ENCODE data around the gene CLK1. TPM values are rescaled to one million over a fixed set of nuclear protein-coding genes. Genes with fewer than 3 reads are reported as not detected.

The CLK1 gene
- total RNA-seq, 1 donor from 2014 or later = 96.1 TPM

DNA sequence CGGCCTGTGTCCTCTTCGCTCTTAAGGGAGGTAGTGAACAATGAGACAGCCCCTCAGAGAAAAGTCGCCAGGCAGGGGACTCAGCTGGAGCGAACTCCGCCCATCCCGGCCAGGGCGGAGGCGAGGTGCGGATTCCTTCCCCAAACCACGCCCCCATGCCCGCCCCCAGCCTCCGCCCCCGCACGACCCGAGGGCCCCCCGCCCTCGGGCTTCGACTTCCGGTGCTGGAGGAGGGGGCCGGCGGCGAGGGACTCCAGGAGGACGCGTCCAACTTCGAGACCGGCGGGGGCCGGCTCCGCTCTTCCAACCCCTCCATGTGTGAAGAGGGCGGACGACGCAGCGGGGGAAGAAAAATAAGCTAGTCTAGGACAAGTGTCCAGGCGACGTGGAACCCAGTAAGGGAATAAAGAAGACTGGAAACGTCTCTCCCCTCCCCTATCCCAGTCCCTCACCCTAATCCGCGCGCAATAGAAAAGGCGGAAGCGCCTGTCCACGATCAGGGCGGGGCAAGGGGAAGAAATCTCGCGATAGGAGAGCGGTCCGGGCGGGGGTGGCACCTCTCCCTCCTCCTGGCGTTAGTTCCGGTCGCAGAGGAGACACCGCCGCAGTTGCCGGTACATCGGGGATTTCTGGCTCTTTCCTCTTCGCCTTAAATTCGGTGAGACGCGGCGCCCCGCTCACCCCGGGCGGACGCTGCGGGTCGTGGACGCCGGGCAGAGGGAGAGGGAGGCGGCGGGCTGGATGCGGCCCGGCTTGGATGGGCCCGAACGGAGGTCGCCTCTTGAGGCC, 52.9 kb downstream of the CLK1 start, which contains the start of gene BZW1:
Gene BZW1, plus strand, starts transcription at position 578 of the 789 bp plus-strand sequence. CDS start 1,308 bp downstream, outside the sequence.
- TF ChIP-seq, protein P1, sequence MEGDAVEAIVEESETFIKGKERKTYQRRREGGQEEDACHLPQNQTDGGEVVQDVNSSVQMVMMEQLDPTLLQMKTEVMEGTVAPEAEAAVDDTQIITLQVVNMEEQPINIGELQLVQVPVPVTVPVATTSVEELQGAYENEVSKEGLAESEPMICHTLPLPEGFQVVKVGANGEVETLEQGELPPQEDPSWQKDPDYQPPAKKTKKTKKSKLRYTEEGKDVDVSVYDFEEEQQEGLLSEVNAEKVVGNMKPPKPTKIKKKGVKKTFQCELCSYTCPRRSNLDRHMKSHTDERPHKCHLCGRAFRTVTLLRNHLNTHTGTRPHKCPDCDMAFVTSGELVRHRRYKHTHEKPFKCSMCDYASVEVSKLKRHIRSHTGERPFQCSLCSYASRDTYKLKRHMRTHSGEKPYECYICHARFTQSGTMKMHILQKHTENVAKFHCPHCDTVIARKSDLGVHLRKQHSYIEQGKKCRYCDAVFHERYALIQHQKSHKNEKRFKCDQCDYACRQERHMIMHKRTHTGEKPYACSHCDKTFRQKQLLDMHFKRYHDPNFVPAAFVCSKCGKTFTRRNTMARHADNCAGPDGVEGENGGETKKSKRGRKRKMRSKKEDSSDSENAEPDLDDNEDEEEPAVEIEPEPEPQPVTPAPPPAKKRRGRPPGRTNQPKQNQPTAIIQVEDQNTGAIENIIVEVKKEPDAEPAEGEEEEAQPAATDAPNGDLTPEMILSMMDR (IDR thresholded peaks at IDR 0.05; ENCODE audit: insufficient read depth, low read length, severe bottlenecking) = no peak
- DNase-seq (ENCODE audit: low read depth) = peak; percentile 84
- Histone ChIP-seq H3K27me3 (ENCODE audit: control insufficient read depth, insufficient read depth, low read length) (no peaks in the 10 kb centered on the region), H3K4me3 (ENCODE audit: low read depth, low read length) (peak within 1 kb of the TSS; percentile 84), H3K36me3 (ENCODE audit: control insufficient read depth, insufficient read depth, low read length) (peaks cover 9% of the 10 kb centered on the region)
- FAIRE-seq = no peak

GRCh38 chr2:200810998-200811332, 53.5 kb downstream of the CLK1 start:
- FAIRE-seq (no peak), DNase-seq (ENCODE audit: low read depth) (no peak)
- no peaks in the 10 kb centered on the region for H3K27me3 ChIP-seq (ENCODE audit: control insufficient read depth, insufficient read depth, low read length)
- TF ChIP-seq, protein P1 (IDR thresholded peaks at IDR 0.05; ENCODE audit: insufficient read depth, low read length, severe bottlenecking) = no peak
- peak overlapping the region; percentile 84 for H3K4me3 ChIP-seq (ENCODE audit: low read depth, low read length)
- peaks cover 6% of the 10 kb centered on the region for H3K36me3 ChIP-seq (ENCODE audit: control insufficient read depth, insufficient read depth, low read length)

DNA sequence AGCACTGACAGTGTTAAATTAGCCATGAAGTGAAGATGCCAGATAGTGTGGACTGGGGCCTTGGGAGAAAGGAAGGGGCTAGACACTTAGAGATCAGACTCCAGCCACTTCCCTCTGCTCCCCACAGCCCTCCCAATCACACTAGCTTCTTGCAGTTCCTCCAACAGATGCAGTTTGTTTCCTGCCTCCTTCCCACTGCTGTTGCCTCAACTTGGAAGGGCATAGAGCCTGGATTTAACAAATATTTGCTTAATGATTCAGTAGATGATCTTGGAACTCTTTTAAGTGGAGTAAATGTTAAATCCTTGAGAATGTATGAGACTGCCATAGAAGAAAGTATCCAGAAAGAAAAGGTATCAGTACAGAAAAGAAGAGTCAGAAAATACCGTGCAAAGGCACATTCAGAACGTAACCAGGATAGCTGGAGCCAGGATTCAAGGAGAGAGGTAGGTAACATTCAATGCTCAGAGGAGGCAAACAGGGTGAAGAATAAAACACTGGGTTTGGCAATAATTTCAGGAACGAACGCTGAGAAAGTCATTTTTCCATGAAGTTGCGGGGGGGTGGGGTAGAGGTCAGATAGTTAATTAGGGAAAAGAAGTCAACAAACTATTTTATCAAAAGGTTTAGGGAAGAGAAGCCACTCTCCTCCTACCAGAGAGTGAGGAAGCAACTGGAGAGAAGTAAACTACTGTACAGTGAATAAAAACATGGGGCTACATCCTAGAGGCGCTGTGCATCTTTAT, 54.0 kb downstream of the CLK1 start:
- DNase-seq (ENCODE audit: low read depth) (peak; percentile 82), FAIRE-seq (no peak)
- TF ChIP-seq, protein P1 (IDR thresholded peaks at IDR 0.05; ENCODE audit: insufficient read depth, low read length, severe bottlenecking) = no peak
- Histone ChIP-seq H3K4me3 (ENCODE audit: low read depth, low read length) (peak overlapping the region; percentile 84), H3K36me3 (ENCODE audit: control insufficient read depth, insufficient read depth, low read length) (peaks cover 6% of the 10 kb centered on the region), H3K27me3 (ENCODE audit: control insufficient read depth, insufficient read depth, low read length) (no peaks in the 10 kb centered on the region)

DNA sequence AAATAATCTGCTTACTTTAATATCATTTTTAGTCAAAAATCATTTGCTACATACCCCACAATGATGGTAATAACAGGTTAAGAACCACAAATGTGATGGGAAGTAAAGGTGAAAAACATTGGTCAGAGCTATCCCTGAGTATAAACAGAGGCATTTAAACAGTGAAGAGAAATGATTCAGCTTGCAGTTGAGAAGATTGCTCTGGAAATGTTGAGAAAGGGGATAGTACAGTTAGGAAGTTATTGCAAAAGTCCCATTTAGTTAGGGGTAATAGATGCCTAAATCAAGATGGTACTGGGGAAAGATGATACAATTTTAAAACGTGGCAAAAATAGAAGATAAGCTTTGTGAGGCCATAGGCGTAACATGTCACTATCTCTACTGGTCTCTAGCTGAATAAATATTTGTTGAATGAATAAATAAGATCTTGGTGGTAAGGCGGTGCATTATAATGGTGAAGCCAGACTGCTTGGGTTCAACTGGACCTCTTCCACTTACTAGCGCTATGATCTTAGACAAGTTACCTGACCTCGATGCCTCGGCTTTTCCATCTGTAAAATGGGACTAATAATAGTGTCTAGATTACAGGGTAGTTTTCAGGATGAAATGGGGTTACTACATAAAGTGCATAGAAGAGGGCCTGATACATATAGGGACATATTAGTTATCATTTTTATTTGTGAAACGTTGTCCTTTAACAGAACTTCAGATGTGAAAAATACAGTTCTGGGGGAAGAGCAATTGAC, 54.8 kb downstream of the CLK1 start:
- H3K36me3 ChIP-seq (ENCODE audit: control insufficient read depth, insufficient read depth, low read length) = peaks cover 5% of the 10 kb centered on the region
- no peaks in the 10 kb centered on the region for H3K27me3 ChIP-seq (ENCODE audit: control insufficient read depth, insufficient read depth, low read length)
- TF ChIP-seq, protein P1 (IDR thresholded peaks at IDR 0.05; ENCODE audit: insufficient read depth, low read length, severe bottlenecking) = no peak
- no peak overlapping the region for H3K4me3 ChIP-seq (ENCODE audit: low read depth, low read length)
- FAIRE-seq (no peak), DNase-seq (ENCODE audit: low read depth) (no peak)

Other genes starting within 250 kb of the CLK1 start
- gene BZW1, start 52.7 kb downstream of the CLK1 start, total RNA-seq = 546 and 792 TPM in 2 replicates
- gene PPIL3, start 24.4 kb upstream of the CLK1 start, total RNA-seq = 34.5 and 50.3 TPM in 2 replicates
- gene NIF3L1, start 24.7 kb upstream of the CLK1 start, total RNA-seq = 21.5 and 24.2 TPM in 2 replicates
- 14.5 and 16.3 TPM in 2 replicates for gene ORC2, start 99.0 kb upstream of the CLK1 start, total RNA-seq
- gene HYCC2, start 207.0 kb upstream of the CLK1 start, total RNA-seq = 8.4 and 13.2 TPM in 2 replicates
- gene NDUFB3, start 207.3 kb upstream of the CLK1 start, total RNA-seq = 38.7 and 72.1 TPM in 2 replicates